IPS DF 6.9 (cell line): ENCODE data around the gene PEMT.

Source experiments
- DNase-seq: peaks from one replicate; pipeline ENCODE4 v3.0.0-alpha.2; 2013; ENCODE audit warnings: low read depth, low spot score
- H3K27ac ChIP-seq: one replicate; pipeline ENCODE4 v1.5.1; 2013; ENCODE audit warnings: low read length, control low read depth
- H3K27me3 ChIP-seq: 2 replicates; pipeline ENCODE4 v1.6.1; 2013; ENCODE audit warnings: mild to moderate bottlenecking, low read length; ENCODE audit not compliant: control insufficient read depth, insufficient read depth
- H3K36me3 ChIP-seq: 2 replicates; pipeline ENCODE4 v1.6.1; 2013; ENCODE audit warnings: low read length; ENCODE audit not compliant: control insufficient read depth, insufficient read depth
- H3K4me1 ChIP-seq: 2 replicates; pipeline ENCODE4 v1.6.1; 2013; ENCODE audit warnings: low read length; ENCODE audit not compliant: control insufficient read depth, insufficient read depth
- H3K4me3 ChIP-seq: 2 replicates; pipeline ENCODE4 v1.5.1; 2013; ENCODE audit warnings: mild to moderate bottlenecking, low read length
- H3K9me3 ChIP-seq: 2 replicates; pipeline ENCODE4 v1.6.1; 2013; ENCODE audit warnings: low read length, inconsistent platforms; ENCODE audit not compliant: control insufficient read depth, insufficient read depth
- WGBS: extraction: QIAGEN DNeasy Blood & Tissue Kit; methylation state at CpG from one replicate; pipeline ENCODE4 v1.1.7; 2013; ENCODE audit warnings: mixed read lengths, missing lambda C conversion rate; ENCODE audit not compliant: insufficient read length, insufficient coverage; 5-methylcytosine and 5-hydroxymethylcytosine counted together

Gene PEMT

GRCh38 chr17:17523001-17523730 lies 68.3 kb downstream of the PEMT start:
- H3K27me3 ChIP-seq = no peaks in the 10 kb centered on the region
- no peak overlapping the region for H3K4me3 ChIP-seq
- no peaks in the 10 kb centered on the region for H3K9me3 ChIP-seq
- WGBS = no CpG with 5 or more reads among the region's 14 CpGs
- H3K36me3 ChIP-seq = no peaks in the 10 kb centered on the region; the same call in 1 of the 2 replicates
- H3K4me1 ChIP-seq = peaks cover 7% of the 10 kb centered on the region; the same call in 1 of the 2 replicates
- no peak overlapping the region for H3K27ac ChIP-seq
- DNase-seq = no peak

- H3K27ac ChIP-seq = no peak overlapping the region
- no peaks in the 10 kb centered on the region for H3K9me3 ChIP-seq
- H3K27me3 ChIP-seq = no peaks in the 10 kb centered on the region
- no peaks in the 10 kb centered on the region; the same call in 1 of the 2 replicates for H3K36me3 ChIP-seq
- no CpG with 5 or more reads among the region's 22 CpGs for WGBS
- H3K4me1 ChIP-seq = peaks cover 7% of the 10 kb centered on the region; the same call in 1 of the 2 replicates
- no peak for DNase-seq
- H3K4me3 ChIP-seq = no peak overlapping the region
Observed at GRCh38 chr17:17520599-17521232, 70.8 kb downstream of the PEMT start.

GRCh38 chr17:17519886-17520285 lies 71.6 kb downstream of the PEMT start:
- no peak for DNase-seq
- no peaks in the 10 kb centered on the region for H3K9me3 ChIP-seq
- H3K4me3 ChIP-seq = no peak overlapping the region
- no CpG with 5 or more reads among the region's 10 CpGs for WGBS
- peaks cover 5% of the 10 kb centered on the region; the same call in 1 of the 2 replicates for H3K4me1 ChIP-seq
- no peak overlapping the region for H3K27ac ChIP-seq
- H3K36me3 ChIP-seq = no peaks in the 10 kb centered on the region; the same call in 1 of the 2 replicates
- no peaks in the 10 kb centered on the region for H3K27me3 ChIP-seq

- no peak for DNase-seq
- no CpG with 5 or more reads among the region's 5 CpGs for WGBS
- Histone ChIP-seq H3K4me3 (no peak overlapping the region), H3K4me1 (peaks cover 12% of the 10 kb centered on the region), H3K36me3 (no peaks in the 10 kb centered on the region; the same call in 1 of the 2 replicates), H3K9me3 (no peaks in the 10 kb centered on the region), H3K27ac (no peak overlapping the region), H3K27me3 (no peaks in the 10 kb centered on the region)
Observed at GRCh38 chr17:17518951-17519350, 72.6 kb downstream of the PEMT start.

- no CpG with 5 or more reads among the region's 15 CpGs for WGBS
- Histone ChIP-seq H3K4me3 (no peak overlapping the region), H3K9me3 (no peaks in the 10 kb centered on the region), H3K27ac (no peak overlapping the region), H3K36me3 (no peaks in the 10 kb centered on the region; the same call in 1 of the 2 replicates), H3K27me3 (no peaks in the 10 kb centered on the region), H3K4me1 (peaks cover 7% of the 10 kb centered on the region)
- DNase-seq = no peak
Observed at GRCh38 chr17:17518014-17518413, 73.5 kb downstream of the PEMT start.

GRCh38 chr17:17516941-17517720 lies 74.4 kb downstream of the PEMT start:
- Histone ChIP-seq H3K27me3 (no peaks in the 10 kb centered on the region), H3K36me3 (no peaks in the 10 kb centered on the region; the same call in 1 of the 2 replicates), H3K27ac (no peak overlapping the region), H3K9me3 (no peaks in the 10 kb centered on the region), H3K4me3 (no peak overlapping the region), H3K4me1 (peaks cover 7% of the 10 kb centered on the region)
- no peak for DNase-seq
- WGBS = no CpG with 5 or more reads among the region's 14 CpGs

- no peaks in the 10 kb centered on the region for H3K27me3 ChIP-seq
- H3K27ac ChIP-seq = no peak overlapping the region
- WGBS = no CpG with 5 or more reads among the region's 21 CpGs
- no peak overlapping the region for H3K4me3 ChIP-seq
- DNase-seq = no peak
- H3K36me3 ChIP-seq = no peaks in the 10 kb centered on the region; the same call in 1 of the 2 replicates
- no peaks in the 10 kb centered on the region for H3K9me3 ChIP-seq
- peaks cover 7% of the 10 kb centered on the region for H3K4me1 ChIP-seq
Observed at GRCh38 chr17:17515934-17516930, 75.3 kb downstream of the PEMT start.

- DNase-seq = no peak
- WGBS = no CpG with 5 or more reads among the region's 21 CpGs
- Histone ChIP-seq H3K4me3 (no peak overlapping the region), H3K9me3 (no peaks in the 10 kb centered on the region), H3K4me1 (peaks cover 7% of the 10 kb centered on the region), H3K36me3 (no peaks in the 10 kb centered on the region; the same call in 1 of the 2 replicates), H3K27ac (no peak overlapping the region), H3K27me3 (no peaks in the 10 kb centered on the region)
Observed at GRCh38 chr17:17514993-17515933, 76.2 kb downstream of the PEMT start.

- no CpG with 5 or more reads among the region's 16 CpGs for WGBS
- Histone ChIP-seq H3K4me1 (peaks cover 7% of the 10 kb centered on the region), H3K27ac (no peak overlapping the region), H3K4me3 (no peak overlapping the region), H3K9me3 (no peaks in the 10 kb centered on the region), H3K36me3 (no peaks in the 10 kb centered on the region), H3K27me3 (no peaks in the 10 kb centered on the region)
- no peak for DNase-seq
Observed at GRCh38 chr17:17514361-17514992, 77.0 kb downstream of the PEMT start.
